ENCODE results near the gene FPR1. TPM values are rescaled to one million over a fixed set of nuclear protein-coding genes. Genes with fewer than 3 reads are reported as not detected.

FPR1 gene
- total RNA-seq, 2 experiments from 2014 or later: not detected

GRCh38 chr19:51727349-51727880 is 24.3 kb downstream of the FPR1 start:
- DNase-seq (no peak), ATAC-seq (no peak)
- Mint-ChIP-seq H3K4me3 (no peak overlapping the region), H3K27me3 (peaks cover 21% of the 10 kb centered on the region), H3K27ac (no peak overlapping the region), H3K36me3 (ENCODE audit: low read depth) (peaks cover 2% of the 10 kb centered on the region), H3K4me1 (ENCODE audit: low read depth) (no peaks in the 10 kb centered on the region), H3K9me3 (peaks cover 10% of the 10 kb centered on the region)
- no peak for TF ChIP-seq CTCF (IDR thresholded peaks at IDR 0.05)
- intact Hi-C loops (cut with micrococcal nuclease): no loop called here
- ChIA-PET POLR2A (no interaction called here), CTCF (no interaction called here)

- Mint-ChIP-seq H3K4me1 (ENCODE audit: low read depth) (no peaks in the 10 kb centered on the region), H3K4me3 (no peak overlapping the region), H3K36me3 (ENCODE audit: low read depth) (peaks cover 2% of the 10 kb centered on the region), H3K27ac (no peak overlapping the region), H3K9me3 (peaks cover 6% of the 10 kb centered on the region), H3K27me3 (peaks cover 22% of the 10 kb centered on the region)
- no peak for DNase-seq
- TF ChIP-seq CTCF (IDR thresholded peaks at IDR 0.05): no peak
- ChIA-PET POLR2A (no interaction called here), CTCF (no interaction called here)
- no peak for ATAC-seq
- intact Hi-C loops (cut with micrococcal nuclease): no loop called here
These were observed 25.6 kb downstream of the FPR1 start for GRCh38 chr19:51726049-51726448.

GRCh38 chr19:51724543-51724942 is 27.1 kb downstream of the FPR1 start:
- H3K27ac Mint-ChIP-seq: no peak overlapping the region
- no peak overlapping the region for H3K4me3 Mint-ChIP-seq
- ChIA-PET CTCF (no interaction called here), POLR2A (no interaction called here)
- no peaks in the 10 kb centered on the region for H3K36me3 Mint-ChIP-seq (ENCODE audit: low read depth)
- no peak for TF ChIP-seq CTCF (IDR thresholded peaks at IDR 0.05)
- DNase-seq (no peak), ATAC-seq (no peak)
- intact Hi-C loops (cut with micrococcal nuclease): no loop called here
- no peaks in the 10 kb centered on the region for H3K9me3 Mint-ChIP-seq
- H3K27me3 Mint-ChIP-seq: peaks cover 29% of the 10 kb centered on the region
- no peaks in the 10 kb centered on the region for H3K4me1 Mint-ChIP-seq (ENCODE audit: low read depth)

GRCh38 chr19:51722492-51722891 is 29.2 kb downstream of the FPR1 start:
- TF ChIP-seq CTCF (IDR thresholded peaks at IDR 0.05): no peak
- ChIA-PET POLR2A (no interaction called here), CTCF (no interaction called here)
- Mint-ChIP-seq H3K4me3 (no peak overlapping the region), H3K36me3 (ENCODE audit: low read depth) (no peaks in the 10 kb centered on the region), H3K27ac (no peak overlapping the region), H3K4me1 (ENCODE audit: low read depth) (peaks cover 3% of the 10 kb centered on the region), H3K27me3 (peaks cover 35% of the 10 kb centered on the region), H3K9me3 (no peaks in the 10 kb centered on the region)
- intact Hi-C loops (cut with micrococcal nuclease): no loop called here
- ATAC-seq (no peak), DNase-seq (no peak)

GRCh38 chr19:51721905-51722304 is 29.8 kb downstream of the FPR1 start:
- ATAC-seq: no peak
- H3K4me3 Mint-ChIP-seq: no peak overlapping the region
- H3K27me3 Mint-ChIP-seq: peaks cover 35% of the 10 kb centered on the region
- H3K36me3 Mint-ChIP-seq (ENCODE audit: low read depth): no peaks in the 10 kb centered on the region
- POLR2A ChIA-PET: no interaction called here
- H3K9me3 Mint-ChIP-seq: no peaks in the 10 kb centered on the region
- intact Hi-C loops (cut with micrococcal nuclease): no loop called here
- CTCF ChIA-PET: no interaction called here
- H3K27ac Mint-ChIP-seq: no peak overlapping the region
- no peak for TF ChIP-seq CTCF (IDR thresholded peaks at IDR 0.05)
- DNase-seq: no peak
- H3K4me1 Mint-ChIP-seq (ENCODE audit: low read depth): peaks cover 3% of the 10 kb centered on the region
